Lower leg skin (tissue), 3 donors: ENCODE measurements around the gene ZC3H10.
"Not testable (repeated sequence)": the region's sequence is repeated elsewhere in the genome, so short reads cannot be mapped to it uniquely, and the experiment has no call there.

Source experiments
- POLR2A ChIP-seq, 2 donors: fragments of 450-650 bp; IDR thresholded peaks; one replicate each; pipeline ENCODE4 v1.6.1; 2016 to 2017; ENCODE audit warnings: antibody characterized with exemption in 2 of 2, mild to moderate bottlenecking in 1 of 2, moderate library complexity in 1 of 2
- TF ChIP-seq, protein P1 (sequence below), 3 donors: fragments of 450-650 bp; IDR thresholded peaks; one replicate each; pipeline ENCODE4 v1.5.1; 2016; ENCODE audit warnings: antibody characterized with exemption in 3 of 3, mild to moderate bottlenecking in 3 of 3, moderate library complexity in 2 of 3

DNA sequence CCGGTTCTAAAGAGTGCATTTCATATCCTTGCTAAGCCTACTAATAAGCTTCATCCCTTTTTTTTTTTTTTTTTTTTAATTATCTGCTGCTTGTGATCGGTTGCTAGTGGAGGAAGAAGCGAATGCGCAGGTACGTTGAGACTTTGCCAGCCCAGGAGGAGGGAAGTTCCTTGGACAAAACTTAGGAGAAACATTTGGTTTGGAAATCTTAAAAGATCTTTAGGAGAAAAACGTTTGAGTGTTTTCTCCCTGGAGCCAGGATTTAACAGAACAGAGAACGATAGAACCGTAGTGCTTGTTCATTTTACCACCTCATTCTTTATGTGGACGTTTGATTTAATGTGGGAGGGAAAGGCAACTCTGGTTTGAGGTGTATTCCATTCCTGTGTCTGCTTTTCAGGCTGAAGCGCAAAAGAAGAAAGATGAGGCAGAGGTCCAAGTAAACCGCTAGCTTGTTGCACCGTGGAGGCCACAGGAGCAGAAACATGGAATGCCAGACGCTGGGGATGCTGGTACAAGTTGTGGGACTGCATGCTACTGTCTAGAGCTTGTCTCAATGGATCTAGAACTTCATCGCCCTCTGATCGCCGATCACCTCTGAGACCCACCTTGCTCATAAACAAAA is 872 bp upstream of the ZC3H10 start:
- TF ChIP-seq, protein P1, sequence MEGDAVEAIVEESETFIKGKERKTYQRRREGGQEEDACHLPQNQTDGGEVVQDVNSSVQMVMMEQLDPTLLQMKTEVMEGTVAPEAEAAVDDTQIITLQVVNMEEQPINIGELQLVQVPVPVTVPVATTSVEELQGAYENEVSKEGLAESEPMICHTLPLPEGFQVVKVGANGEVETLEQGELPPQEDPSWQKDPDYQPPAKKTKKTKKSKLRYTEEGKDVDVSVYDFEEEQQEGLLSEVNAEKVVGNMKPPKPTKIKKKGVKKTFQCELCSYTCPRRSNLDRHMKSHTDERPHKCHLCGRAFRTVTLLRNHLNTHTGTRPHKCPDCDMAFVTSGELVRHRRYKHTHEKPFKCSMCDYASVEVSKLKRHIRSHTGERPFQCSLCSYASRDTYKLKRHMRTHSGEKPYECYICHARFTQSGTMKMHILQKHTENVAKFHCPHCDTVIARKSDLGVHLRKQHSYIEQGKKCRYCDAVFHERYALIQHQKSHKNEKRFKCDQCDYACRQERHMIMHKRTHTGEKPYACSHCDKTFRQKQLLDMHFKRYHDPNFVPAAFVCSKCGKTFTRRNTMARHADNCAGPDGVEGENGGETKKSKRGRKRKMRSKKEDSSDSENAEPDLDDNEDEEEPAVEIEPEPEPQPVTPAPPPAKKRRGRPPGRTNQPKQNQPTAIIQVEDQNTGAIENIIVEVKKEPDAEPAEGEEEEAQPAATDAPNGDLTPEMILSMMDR (IDR thresholded peaks at IDR 0.05), result not testable (repeated sequence)
- not testable (repeated sequence) for TF ChIP-seq POLR2A (IDR thresholded peaks at IDR 0.05)
